ENCODE data around the gene TECTA.

DNA sequence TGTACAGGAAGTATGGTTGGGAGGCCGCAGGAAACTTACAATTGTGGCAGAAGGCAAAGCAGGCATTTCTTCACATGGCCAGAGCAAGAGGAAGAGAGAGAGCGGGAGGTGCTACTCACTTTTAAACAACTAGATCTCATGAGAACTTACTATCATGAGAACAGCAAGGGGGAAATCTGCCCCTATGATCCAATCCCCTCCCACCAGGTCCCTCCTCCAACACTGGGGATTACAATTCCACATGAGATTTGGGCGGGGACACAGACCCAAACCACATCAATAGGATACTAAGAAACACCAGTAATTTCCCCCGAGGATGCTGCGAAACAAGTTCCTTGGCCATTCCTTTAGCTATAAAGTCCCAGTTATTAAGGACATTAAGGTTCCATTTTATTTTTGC lies 97.4 kb downstream of the TECTA start:
- TF ChIP-seq EP300 (IDR thresholded peaks at IDR 0.05; ENCODE audit: borderline replicate concordance in 1 of 2, low read depth in 2 of 2, low read length in 2 of 2) (no peak), CBX8 (IDR thresholded peaks at IDR 0.05; ENCODE audit: borderline replicate concordance, low read depth, low read length) (no peak)

Data from H1 (cell line).